GM12878 (cell line): Measurements from ENCODE around the gene CCDC195. TPM values are rescaled to one million over a fixed set of nuclear protein-coding genes. Genes with fewer than 3 reads are reported as not detected.

Experiments
- ATAC-seq: fragments of 200-7000 bp; cut with Tn5 transposase; 3 replicates; pipeline ENCODE4 v1.9.1; 2020; ENCODE audit warnings: mild to moderate bottlenecking, moderate library complexity
- BruUV-seq: library from RNA; stranded (reverse); fragments of 400-500 nt; replicated peaks from 2 replicates; lab custom pipeline; 2021; lab: Mats Ljungman, UMichigan
- CTCF ChIA-PET: fragments of 300-600 bp; sonication (Branson Sonifier 250); formaldehyde crosslinking; extraction: SDS; loops from one replicate; lab custom pipeline; 2021; ENCODE audit warnings: inconsistent platforms; lab: Yijun Ruan, JAX
- POLR2A ChIA-PET: fragments of 350-600 bp; formaldehyde crosslinking; extraction: SDS; loops from one replicate; lab custom pipeline; 2021; ENCODE audit warnings: inconsistent platforms; lab: Charles Lee
- RAD21 ChIA-PET: fragments of 300-600 bp; sonication (Branson Sonifier 250); formaldehyde crosslinking; loops from one replicate; lab custom pipeline; 2023; ENCODE audit warnings: antibody characterized with exemption; ENCODE audit not compliant: unreplicated experiment; lab: Charles Lee
- SMC1A ChIA-PET: fragments of 300-600 bp; sonication (Branson Sonifier 250); formaldehyde crosslinking; loops from one replicate; lab custom pipeline; 2023; ENCODE audit not compliant: unreplicated experiment, uncharacterized antibody; lab: Charles Lee
- DNase-seq: peaks from one replicate; pipeline ENCODE4 v3.0.0-alpha.2; 2011; ENCODE audit warnings: low read depth, low spot score
- FAIRE-seq: peaks from 3 replicates; lab custom pipeline; 2011; peaks lifted over from hg19 to GRCh38; lab: Jason Lieb, UNC
- H2AFZ ChIP-seq: 2 replicates; pipeline ENCODE4 v1.6.0; 2011; ENCODE audit warnings: low read depth, low read length, control low read depth; ENCODE audit not compliant: control insufficient read depth
- H3K27ac ChIP-seq: 2 replicates; pipeline ENCODE4 v1.5.1; 2011; ENCODE audit warnings: control low read depth; ENCODE audit not compliant: control insufficient read depth, insufficient read depth
- H3K27me3 ChIP-seq, 2 experiments: replicated peaks in 1 of 2; 2 replicates each; pipeline versions ENCODE4 v1.6.0 to v1.6.1; 2011; ENCODE audit warnings: low read length in 1 of 2; ENCODE audit not compliant: control insufficient read depth in 2 of 2, insufficient read depth in 2 of 2
- H3K36me3 ChIP-seq, 2 experiments: 2 replicates each; pipeline ENCODE4 v1.5.1; 2011; ENCODE audit warnings: low read length in 1 of 2; ENCODE audit not compliant: control insufficient read depth in 2 of 2, insufficient read depth in 2 of 2
- H3K4me1 ChIP-seq: 2 replicates; pipeline ENCODE4 v1.6.1; 2011; ENCODE audit warnings: mild to moderate bottlenecking, low read length, moderate library complexity, mixed read lengths; ENCODE audit not compliant: control insufficient read depth, insufficient read depth
- H3K4me2 ChIP-seq: 2 replicates; pipeline ENCODE4 v1.6.0; 2011; ENCODE audit warnings: control low read depth; ENCODE audit not compliant: control insufficient read depth, insufficient read depth
- H3K4me3 ChIP-seq: fragments of 200-600 bp; sonication (generic); 2 replicates; pipeline ENCODE4 v1.5.1; 2016
- H3K79me2 ChIP-seq: 2 replicates; pipeline ENCODE4 v1.6.0; 2011; ENCODE audit warnings: low read length; ENCODE audit not compliant: control insufficient read depth, insufficient read depth
- H3K9ac ChIP-seq: 2 replicates; pipeline ENCODE4 v1.8.0; 2011; ENCODE audit warnings: low read length, control low read depth, mixed read lengths; ENCODE audit not compliant: control insufficient read depth, insufficient read depth
- H3K9me3 ChIP-seq: replicated peaks from 3 replicates; pipeline ENCODE4 v1.5.1; 2011; ENCODE audit warnings: mild to moderate bottlenecking, low read length; ENCODE audit not compliant: control insufficient read depth, insufficient read depth
- H4K20me1 ChIP-seq: 2 replicates; pipeline ENCODE4 v1.6.0; 2011; ENCODE audit not compliant: control insufficient read depth, insufficient read depth
- BCL3 ChIP-seq: IDR thresholded peaks from 2 replicates; pipeline ENCODE4 v1.6.1; 2011; ENCODE audit warnings: borderline replicate concordance, low read depth, mild to moderate bottlenecking, moderate library complexity, low read length; ENCODE audit not compliant: insufficient read depth, poor library complexity, severe bottlenecking
- BRCA1 ChIP-seq: IDR thresholded peaks from 2 replicates; pipeline ENCODE4 v1.6.1; 2011; ENCODE audit warnings: low read depth, low read length, improper control_type of control experiment
- E4F1 ChIP-seq: fragments of 450-650 bp; IDR thresholded peaks from 2 replicates; pipeline ENCODE4 v1.6.1; 2018; ENCODE audit warnings: borderline replicate concordance, mild to moderate bottlenecking; ENCODE audit not compliant: partially characterized antibody
- FOXK2 ChIP-seq: fragments of 450-650 bp; IDR thresholded peaks from 2 replicates; pipeline ENCODE4 v1.6.1; 2017; ENCODE audit warnings: mild to moderate bottlenecking, moderate library complexity
- FOXM1 ChIP-seq: IDR thresholded peaks from 2 replicates; pipeline ENCODE4 v1.6.1; 2012; ENCODE audit warnings: low read depth, mild to moderate bottlenecking, inconsistent platforms, low read length, moderate library complexity
- HDGF ChIP-seq: fragments of 450-650 bp; IDR thresholded peaks from 2 replicates; pipeline ENCODE4 v1.6.1; 2016; ENCODE audit warnings: antibody characterized with exemption
- KLF5 ChIP-seq: fragments of 450-650 bp; IDR thresholded peaks from 2 replicates; pipeline ENCODE4 v1.6.1; 2014; ENCODE audit warnings: mild to moderate bottlenecking; ENCODE audit not compliant: partially characterized antibody
- MTA3 ChIP-seq: IDR thresholded peaks from 2 replicates; pipeline ENCODE4 v1.6.1; 2012; ENCODE audit warnings: low read length, inconsistent platforms, borderline replicate concordance
- PBX3 ChIP-seq: IDR thresholded peaks from 2 replicates; pipeline ENCODE4 v1.6.1; 2011; ENCODE audit warnings: mild to moderate bottlenecking, low read depth, low read length, moderate library complexity; ENCODE audit not compliant: insufficient replicate concordance
- RAD21 ChIP-seq: IDR thresholded peaks from 2 replicates; pipeline ENCODE4 v1.6.1; 2011; ENCODE audit warnings: mild to moderate bottlenecking, low read depth, low read length, moderate library complexity; ENCODE audit not compliant: insufficient read depth
- RBBP5 ChIP-seq: fragments of 200-600 bp; sonication (generic); conservative IDR thresholded peaks from 2 replicates; pipeline ENCODE4 v1.6.1; 2016
- SIN3A ChIP-seq: IDR thresholded peaks from 2 replicates; pipeline ENCODE4 v1.6.1; 2012; ENCODE audit warnings: low read depth, low read length, improper control_type of control experiment
- SMARCA5 ChIP-seq: fragments of 450-650 bp; IDR thresholded peaks from 2 replicates; pipeline ENCODE4 v1.6.1; 2017; ENCODE audit warnings: mild to moderate bottlenecking
- STAT1 ChIP-seq: fragments of 450-650 bp; conservative IDR thresholded peaks from 2 replicates; pipeline ENCODE4 v1.6.1; 2014; ENCODE audit warnings: antibody characterized with exemption, mild to moderate bottlenecking
- SUZ12 ChIP-seq: fragments of 200-600 bp; sonication (generic); IDR thresholded peaks from one replicate; pipeline ENCODE4 v1.6.1; 2018; ENCODE audit warnings: antibody characterized with exemption, mild to moderate bottlenecking; ENCODE audit not compliant: unreplicated experiment
- ZNF384 ChIP-seq: IDR thresholded peaks from 2 replicates; pipeline ENCODE4 v1.6.1; 2012; ENCODE audit warnings: low read depth, mild to moderate bottlenecking, low read length, improper control_type of control experiment, borderline replicate concordance
- WGBS: methylation state at CpG from one replicate; pipeline ENCODE4 v1.1.6; 2016; ENCODE audit warnings: low lambda C conversion rate; ENCODE audit not compliant: insufficient replicate concordance, insufficient coverage; ENCODE audit errors: missing lambda C conversion rate; 5-methylcytosine and 5-hydroxymethylcytosine counted together
- in situ Hi-C: fragments of 300-500 bp; cut with MboI; formaldehyde crosslinking; loops from 9 replicates; pipeline ENCODE4 v1.14.3; 2018; ENCODE audit warnings: mixed read lengths
- intact Hi-C: fragments of 100-400 bp; cut with micrococcal nuclease; formaldehyde crosslinking; loops from one replicate; pipeline ENCODE4 v1.14.2; 2022; ENCODE audit not compliant: unreplicated experiment
- polyA plus RNA-seq, 11 experiments: library from polyadenylated mRNA; depleted of rRNA in 4 of 11; unstranded in 6 of 11; stranded (reverse) in 5 of 11; fragments of >200 nt; fragmentation: Nextera tagmentation in 4 of 11; fragmentation: Illumina TruSeq in 1 of 11; extraction: Ambion mirVana in 4 of 11; extraction: Trizol in 1 of 11; gene quantifications; 1 replicate in 1 of 11; 2 replicates in 10 of 11; pipeline versions ENCODE4 v1.2.1 to v1.2.3, GENCODE V29; 2011 to 2016; ENCODE audit warnings: inconsistent platforms in 2 of 11, missing spikeins in 2 of 11, low read depth in 1 of 11
- total RNA-seq, 4 experiments: library from RNA; depleted of rRNA in 3 of 4; stranded (reverse); fragments of >200 nt in 3 of 4; fragmentation: Illumina TruSeq in 1 of 4; extraction: Trizol in 1 of 4; gene quantifications; 2 replicates each; pipeline versions ENCODE4 v1.2.1 to v1.2.3, GENCODE V29; 2013 to 2021

CCDC195 gene
- total and polyA plus RNA-seq, 10 of the 15 experiments (the other 5 are each of a cell fraction or from before 2014, with no cell fraction given), result not detected

DNA sequence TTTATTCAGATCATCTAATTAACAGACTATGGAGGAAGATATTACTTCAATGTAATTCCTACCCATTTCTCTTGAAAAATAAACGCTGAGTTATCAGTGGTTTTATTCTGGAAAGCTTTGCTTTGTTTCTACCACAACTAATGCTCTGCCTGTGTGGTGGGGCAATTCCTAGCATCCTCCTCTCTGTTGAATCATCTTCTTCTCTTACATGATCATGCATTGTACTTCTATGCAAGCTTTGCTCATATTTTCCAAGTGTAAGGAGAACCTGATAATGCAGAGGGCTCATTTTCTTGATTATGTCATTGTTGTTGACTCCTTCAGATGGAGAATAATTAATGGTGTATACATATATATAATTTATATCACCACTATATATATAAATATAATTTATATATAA lies 46.7 kb downstream of the CCDC195 start:
- SMC1A ChIA-PET, result no interaction called here
- no peak overlapping the region for H3K4me2 ChIP-seq
- intact Hi-C loops (loop anchor here (5.0 to 10.0 kb wide), 3 partner anchors 83 to 375 kb away; partner anchors contain the start of gene DOCK10), in situ Hi-C loops (no loop called here)
- WGBS, result 96% methylated on average over 1 of the region's 1 CpG
- RAD21 ChIA-PET, result no interaction called here
- no peak overlapping the region for H3K4me3 ChIP-seq
- H3K9me3 ChIP-seq, result peaks cover 6% of the 10 kb centered on the region; the same call in 2 of the 3 replicates
- H4K20me1 ChIP-seq, result no peaks in the 10 kb centered on the region
- ATAC-seq, result no peak
- H3K27me3 ChIP-seq, result no peaks in the 10 kb centered on the region
- no peak overlapping the region for H3K27ac ChIP-seq
- CTCF ChIA-PET, result no interaction called here
- H3K9ac ChIP-seq, result no peak overlapping the region
- no peak overlapping the region for H2AFZ ChIP-seq
- POLR2A ChIA-PET, result no interaction called here
- BruUV-seq, result no TSS peak
- no peak for FAIRE-seq
- no peaks in the 10 kb centered on the region for H3K79me2 ChIP-seq
- peaks cover 3% of the 10 kb centered on the region for H3K4me1 ChIP-seq
- TF ChIP-seq SMARCA5 (no peak), SIN3A (no peak), STAT1 (no peak), FOXM1 (no peak), KLF5 (no peak), BRCA1 (no peak), MTA3 (no peak), E4F1 (no peak), RBBP5 (no peak), SUZ12 (no peak), FOXK2 (no peak), BCL3 (no peak), PBX3 (no peak), ZNF384 (no peak), RAD21 (no peak), HDGF (no peak)
- TF ChIP-seq, all 136 proteins: peak for 0
- H3K36me3 ChIP-seq, result no peaks in the 10 kb centered on the region
- no peak for DNase-seq
